ENCODE measurements around the gene LDB3. TPM values are rescaled to one million over a fixed set of nuclear protein-coding genes. Genes with fewer than 3 reads are reported as not detected.

LDB3 gene
- total RNA-seq, 1 experiment from 2014 or later, result 0.20 TPM

- Histone ChIP-seq H3K9me3 (ENCODE audit: control insufficient read depth in 1 of 2, insufficient read depth in 1 of 2, low read depth in 1 of 2, low read length in 2 of 2) (no peaks in the 10 kb centered on the region), H3K4me2 (ENCODE audit: low read length) (no peak overlapping the region), H3K4me1 (ENCODE audit: control insufficient read depth in 1 of 2, insufficient read depth in 2 of 2, low read length in 2 of 2) (no peaks in the 10 kb centered on the region), H3K4me3 (replicated peaks in 1 of 2; ENCODE audit: low read depth in 1 of 2, low read length in 2 of 2) (no peak overlapping the region), H4K20me1 (ENCODE audit: insufficient read depth) (no peaks in the 10 kb centered on the region), H3K79me2 (ENCODE audit: insufficient read depth, low read length) (no peaks in the 10 kb centered on the region), H2AFZ (ENCODE audit: low read depth, low read length, poor library complexity, severe bottlenecking) (no peak overlapping the region), H3K27me3 (ENCODE audit: insufficient read depth, low read length) (no peaks in the 10 kb centered on the region), H3K27ac (ENCODE audit: low read depth, low read length) (no peak overlapping the region), H3K9ac (ENCODE audit: low read length) (no peak overlapping the region), H3K36me3 (ENCODE audit: control insufficient read depth in 1 of 2, insufficient read depth in 2 of 2, low read length in 2 of 2) (no peaks in the 10 kb centered on the region), H3K9me2 (ENCODE audit: insufficient read depth) (no peaks in the 10 kb centered on the region)
- BruUV-seq (replicated peaks), result no TSS peak
- ChIA-PET CTCF (interaction anchor here (0.9 to 1.3 kb wide), 3 partner anchors 8 to 208 kb away, joined by 4 to 9 read pairs (median 4); no protein-coding TSS in a partner anchor), POLR2A (interaction anchor here (0.8 kb wide), 1 partner anchor 268 kb away, joined by 4 read pairs; no protein-coding TSS in a partner anchor), RAD21 (ENCODE audit: low non-redundant PET in 1 of 2, low total read pairs in 2 of 2, uncharacterized antibody in 2 of 2, unreplicated experiment in 2 of 2) (interaction anchor here in 1 of 2 experiments (0.5 kb wide), 1 partner anchor 196 kb away, joined by 4 read pairs; no protein-coding TSS in a partner anchor)
- TF ChIP-seq REST (IDR thresholded peaks at IDR 0.05; ENCODE audit: low read depth) (no peak), SIN3A (IDR thresholded peaks at IDR 0.05; ENCODE audit: low read depth) (no peak), ZNF274 (IDR thresholded peaks at IDR 0.05; ENCODE audit: low read depth, low read length) (no peak)
- DNase-seq (ENCODE audit: low read depth, low spot score) (no peak), ATAC-seq (no peak)
- intact Hi-C loops (cut with micrococcal nuclease), result no loop called here
Measured at GRCh38 chr10:86692664-86693063, 24.4 kb downstream of the LDB3 start.

- Histone ChIP-seq H3K9me2 (ENCODE audit: insufficient read depth) (no peaks in the 10 kb centered on the region), H3K4me2 (ENCODE audit: low read length) (no peak overlapping the region), H3K4me1 (ENCODE audit: control insufficient read depth in 1 of 2, insufficient read depth in 2 of 2, low read length in 2 of 2) (no peaks in the 10 kb centered on the region), H3K9ac (ENCODE audit: low read length) (no peak overlapping the region), H3K79me2 (ENCODE audit: insufficient read depth, low read length) (no peaks in the 10 kb centered on the region), H2AFZ (ENCODE audit: low read depth, low read length, poor library complexity, severe bottlenecking) (no peak overlapping the region), H3K9me3 (ENCODE audit: control insufficient read depth in 1 of 2, insufficient read depth in 1 of 2, low read depth in 1 of 2, low read length in 2 of 2) (no peaks in the 10 kb centered on the region), H3K4me3 (replicated peaks in 1 of 2; ENCODE audit: low read depth in 1 of 2, low read length in 2 of 2) (no peak overlapping the region), H3K36me3 (ENCODE audit: control insufficient read depth in 1 of 2, insufficient read depth in 2 of 2, low read length in 2 of 2) (no peaks in the 10 kb centered on the region), H3K27me3 (ENCODE audit: insufficient read depth, low read length) (no peaks in the 10 kb centered on the region), H4K20me1 (ENCODE audit: insufficient read depth) (no peaks in the 10 kb centered on the region), H3K27ac (ENCODE audit: low read depth, low read length) (no peak overlapping the region)
- no TSS peak for BruUV-seq (replicated peaks)
- ChIA-PET RAD21 (ENCODE audit: low non-redundant PET in 1 of 2, low total read pairs in 2 of 2, uncharacterized antibody in 2 of 2, unreplicated experiment in 2 of 2) (no interaction called here), POLR2A (interaction anchor here (0.8 kb wide), 1 partner anchor 267 kb away, joined by 4 read pairs; no protein-coding TSS in a partner anchor), CTCF (interaction anchor here (0.9 to 1.5 kb wide), 4 partner anchors 9 to 207 kb away, joined by 3 to 9 read pairs (median 4); no protein-coding TSS in a partner anchor)
- intact Hi-C loops (cut with micrococcal nuclease), result no loop called here
- ATAC-seq (no peak), DNase-seq (ENCODE audit: low read depth, low spot score) (no peak)
- no peak for TF ChIP-seq JUND (IDR thresholded peaks at IDR 0.05)
- TF ChIP-seq ZNF274 (IDR thresholded peaks at IDR 0.05; ENCODE audit: low read depth, low read length), result no peak
- TF ChIP-seq YY1 (IDR thresholded peaks at IDR 0.05; ENCODE audit: extremely low read depth, insufficient replicate concordance, low read depth, low read length), result no peak
- no peak for TF ChIP-seq SP1 (IDR thresholded peaks at IDR 0.05; ENCODE audit: low read depth)
- TF ChIP-seq ZBTB33 (IDR thresholded peaks at IDR 0.05; ENCODE audit: extremely low read depth, insufficient replicate concordance, low read length), result no peak
- no peak for TF ChIP-seq MAX (IDR thresholded peaks at IDR 0.05)
- TF ChIP-seq FOSL1 (IDR thresholded peaks at IDR 0.05; ENCODE audit: low read depth), result no peak
- no peak for TF ChIP-seq POLR2AphosphoS5 (IDR thresholded peaks at IDR 0.05; ENCODE audit: low read depth, low read length)
- TF ChIP-seq EZH2 (IDR thresholded peaks at IDR 0.05), result no peak
- no peak for TF ChIP-seq ELF1 (IDR thresholded peaks at IDR 0.05; ENCODE audit: borderline replicate concordance, low read depth)
- no peak for TF ChIP-seq CBX3 (IDR thresholded peaks at IDR 0.05; ENCODE audit: low read depth)
- no peak for TF ChIP-seq POLR2A (IDR thresholded peaks at IDR 0.05; ENCODE audit: borderline replicate concordance, extremely low read depth, insufficient read depth, insufficient read length)
Measured at GRCh38 chr10:86693275-86693674, 25.0 kb downstream of the LDB3 start.

Data from HCT116 (cell line).